ENCODE results near the gene DAGLA.

The DAGLA gene

DNA sequence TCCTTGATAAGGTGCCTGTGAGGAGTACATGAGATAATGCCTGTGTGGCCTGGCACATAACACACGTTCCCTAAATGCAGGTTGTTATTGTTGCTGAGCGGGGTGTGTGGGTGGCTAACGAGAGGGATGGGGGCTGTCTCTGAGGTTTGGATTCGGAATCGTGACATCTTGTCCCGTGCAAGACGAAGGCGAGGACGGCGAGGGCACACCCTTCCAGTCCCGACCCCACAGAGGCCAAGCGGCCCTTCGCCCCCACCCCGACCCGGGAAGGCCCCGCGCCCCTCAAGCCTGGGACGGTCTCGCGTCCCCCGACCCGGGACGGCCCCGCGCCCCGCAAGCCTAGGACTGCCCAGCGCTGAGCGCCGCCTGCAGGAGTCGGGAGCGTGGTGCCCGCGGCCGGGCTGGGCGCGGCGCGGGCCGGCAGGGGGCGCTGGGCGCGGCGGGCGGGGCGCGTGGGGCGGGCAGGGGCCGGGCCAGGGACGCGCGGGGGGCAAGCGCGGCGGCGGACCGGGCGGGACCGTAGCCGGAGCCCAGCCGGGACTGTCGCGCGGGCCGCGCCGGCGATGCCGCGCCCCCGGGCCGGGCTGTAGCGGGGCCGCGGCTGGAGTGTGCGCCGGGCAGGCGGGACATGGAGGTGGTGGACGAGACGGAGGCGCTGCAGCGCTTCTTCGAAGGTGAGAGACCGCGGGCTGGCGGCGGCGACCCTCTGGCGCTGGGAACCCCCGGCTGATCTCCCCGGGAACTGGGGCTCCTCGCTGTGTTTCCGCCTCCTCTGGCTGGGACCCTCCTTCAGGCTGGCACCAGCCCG is 72.1 kb downstream of the DAGLA start, which contains the start of gene MYRF:
Gene MYRF (plus strand): TSS at position 520 of the 808 bp plus-strand sequence. CDS start 109 bp downstream, at position 629.
- no peak for DNase-seq

DNA sequence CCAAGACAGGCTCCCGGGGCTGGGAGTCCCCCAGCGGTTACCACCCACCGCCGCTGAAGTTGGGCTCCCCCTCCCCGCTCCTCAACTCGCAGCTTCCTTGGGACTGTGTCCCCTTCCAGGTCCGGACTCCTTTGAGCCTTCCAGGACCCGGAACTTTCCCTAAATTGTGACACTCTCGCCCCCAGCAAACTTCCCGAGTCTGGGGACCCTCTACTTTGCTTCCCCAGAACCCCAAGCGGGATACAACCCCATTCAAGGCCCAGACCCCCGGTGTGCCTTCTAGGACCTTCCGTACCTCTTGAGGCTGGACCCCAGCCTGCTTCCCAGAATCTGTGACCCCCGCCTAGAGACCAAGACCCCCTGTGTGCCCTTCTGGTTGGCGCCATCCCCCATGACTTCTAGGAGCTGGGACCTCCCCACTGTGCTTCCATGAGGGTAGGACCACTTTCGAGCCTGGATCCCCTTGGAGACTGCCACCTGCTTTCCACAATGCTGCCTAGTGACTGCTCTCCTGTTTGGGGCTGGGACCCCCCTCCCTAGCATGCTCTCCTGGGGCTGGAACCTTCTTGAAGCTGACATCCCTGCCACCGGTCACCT is 72.8 kb downstream of the DAGLA start:
- no peak for DNase-seq

DNA sequence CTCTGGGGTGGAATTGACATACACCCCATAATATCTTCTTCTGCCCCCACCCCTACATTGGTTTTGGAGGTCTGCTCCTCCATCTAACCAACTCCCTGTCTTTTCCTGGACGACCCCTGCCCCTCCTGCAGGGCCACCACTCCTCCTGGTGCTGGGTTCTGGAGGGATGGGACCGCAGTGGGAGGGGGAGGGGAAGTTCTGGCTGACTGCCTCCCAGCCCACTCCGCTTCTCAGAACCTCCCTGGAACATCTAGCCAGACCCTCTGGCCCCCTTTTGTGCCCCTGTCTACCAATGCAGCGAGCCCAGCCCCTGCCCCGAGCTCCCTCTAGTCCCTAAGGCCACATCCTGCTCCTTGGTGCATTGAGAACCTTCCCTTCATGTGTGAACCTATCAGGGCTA is 73.5 kb downstream of the DAGLA start:
- DNase-seq, result no peak

DNA sequence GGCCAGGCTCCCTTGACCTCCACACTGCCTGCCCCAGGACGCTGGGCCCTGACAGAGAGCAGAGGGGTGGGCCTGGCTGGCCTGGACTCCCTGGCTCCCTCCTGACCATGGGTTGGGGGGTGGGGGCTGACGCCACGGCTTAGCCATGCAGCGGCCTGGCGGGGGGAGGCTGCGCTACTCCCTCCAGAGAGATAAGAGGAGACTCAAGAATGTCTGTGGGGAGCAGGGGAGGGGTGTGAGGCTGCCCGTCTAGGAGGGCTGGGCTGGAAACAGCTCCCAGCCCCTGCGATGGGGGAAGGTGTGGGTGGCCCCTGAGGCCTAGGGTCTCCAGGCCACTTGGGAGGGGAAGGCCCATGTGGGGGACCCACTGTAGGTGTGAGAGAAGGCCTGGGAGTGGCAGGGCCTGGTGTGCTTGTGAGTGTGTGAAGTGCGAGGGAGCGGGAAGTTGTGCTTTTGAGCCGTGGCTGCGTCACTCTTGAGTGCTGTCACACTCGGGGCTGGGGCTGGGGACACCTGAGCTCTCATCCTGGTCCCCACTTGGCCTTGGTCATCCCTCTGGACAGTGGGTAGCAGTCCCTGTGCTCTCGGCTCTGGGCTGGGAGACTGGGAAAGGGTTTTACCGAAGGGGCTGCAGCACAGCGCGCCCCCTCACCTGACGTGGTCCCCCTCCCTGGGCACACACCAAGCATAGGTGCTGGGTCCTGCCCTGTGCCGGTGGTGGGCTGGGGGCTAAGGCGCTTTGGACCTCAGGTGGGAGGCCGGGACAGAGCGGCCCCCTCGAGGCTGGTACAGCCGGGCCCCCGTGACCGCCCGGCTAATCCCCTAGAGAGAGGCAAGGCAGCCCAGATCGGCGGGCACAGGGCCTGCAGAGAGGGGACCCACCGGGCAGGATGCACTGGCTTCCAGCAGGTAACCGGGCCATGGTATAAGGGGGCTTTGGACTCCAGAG is 74.6 kb downstream of the DAGLA start:
- DNase-seq, result no peak

DNA sequence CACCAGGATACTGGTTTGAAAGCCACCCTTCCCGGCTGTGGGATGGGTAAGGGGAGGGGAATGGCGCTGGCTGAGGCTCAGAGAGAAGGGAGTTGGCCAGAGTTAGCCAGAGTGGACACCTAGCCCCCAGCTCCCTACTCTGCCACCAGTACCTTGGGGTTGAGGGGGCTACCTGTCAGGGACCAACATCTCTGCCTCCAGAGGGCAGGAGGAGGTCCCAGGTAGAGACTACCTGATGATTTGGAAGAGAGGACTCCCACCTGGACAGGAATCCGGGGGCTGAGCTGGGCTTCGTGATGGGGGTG is 75.9 kb downstream of the DAGLA start:
- no peak for DNase-seq

DNA sequence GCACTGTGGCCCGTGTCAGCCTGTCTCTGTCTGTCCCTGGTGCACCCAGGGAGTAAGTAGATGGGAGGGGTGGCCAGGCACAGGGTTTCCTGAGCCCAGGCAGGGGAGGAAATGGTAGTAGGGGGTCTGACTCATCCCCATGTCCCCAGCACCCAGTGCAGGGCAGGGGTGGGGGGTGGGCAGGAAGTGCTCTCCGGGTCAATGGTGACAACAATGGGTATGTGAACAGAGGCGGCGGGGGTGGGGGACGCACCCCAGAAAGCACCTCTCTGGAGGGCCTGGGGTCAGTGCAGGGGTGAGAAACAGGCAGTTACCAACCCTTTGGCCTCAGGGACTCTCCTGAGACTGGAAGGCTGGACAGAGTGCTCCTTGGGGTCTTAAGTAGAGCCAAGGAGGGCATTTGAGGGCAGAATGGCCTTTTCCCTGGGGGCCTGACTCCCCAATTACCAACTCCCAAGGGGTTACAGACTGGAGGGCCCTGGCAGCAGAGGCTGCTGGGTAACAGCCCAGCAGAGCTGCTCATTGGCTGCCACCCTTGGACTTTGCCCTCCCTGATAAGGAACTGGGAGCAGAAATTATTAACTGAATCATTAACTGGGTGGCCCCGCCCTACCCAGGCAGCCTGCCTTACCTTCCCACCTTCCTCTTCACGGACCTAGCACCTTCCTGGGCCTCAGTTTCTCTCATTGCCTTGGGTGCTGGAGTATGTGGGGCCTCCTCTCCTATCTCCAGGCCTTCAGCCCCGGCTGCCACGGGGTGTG is 76.4 kb downstream of the DAGLA start:
- DNase-seq, result no peak

DNA sequence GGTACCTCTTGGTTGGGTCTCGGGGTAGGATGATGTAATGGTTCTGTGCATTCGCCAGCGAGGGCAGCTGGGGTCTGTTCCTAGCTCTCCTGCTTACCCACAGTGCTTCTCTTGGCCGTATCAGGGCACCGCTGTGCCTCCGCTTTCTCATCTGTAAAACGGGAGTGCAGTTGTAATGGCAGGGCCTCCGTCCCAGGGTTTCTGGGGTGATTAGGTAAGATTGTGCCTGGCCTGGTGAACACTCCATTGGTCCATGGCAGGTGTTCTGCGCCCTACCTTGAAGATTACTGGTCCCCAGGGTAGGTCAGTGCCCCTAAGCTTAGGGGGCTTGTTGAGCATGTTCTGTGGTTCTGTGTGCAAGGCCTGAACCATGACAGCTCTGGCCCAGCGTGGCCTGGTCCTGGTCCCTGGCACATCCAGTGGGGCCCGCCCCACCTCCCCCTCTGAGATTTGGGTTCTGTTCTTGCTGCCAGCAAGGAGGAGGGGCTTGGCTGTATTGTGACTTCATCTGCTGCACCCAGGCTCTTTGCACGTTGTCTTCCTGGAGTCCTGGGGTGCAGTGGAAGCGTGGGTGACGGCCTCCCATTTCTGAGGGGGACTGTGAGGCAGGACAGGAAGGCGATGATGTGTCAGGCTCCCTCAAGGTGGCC is 77.1 kb downstream of the DAGLA start:
- no peak for DNase-seq

DNA sequence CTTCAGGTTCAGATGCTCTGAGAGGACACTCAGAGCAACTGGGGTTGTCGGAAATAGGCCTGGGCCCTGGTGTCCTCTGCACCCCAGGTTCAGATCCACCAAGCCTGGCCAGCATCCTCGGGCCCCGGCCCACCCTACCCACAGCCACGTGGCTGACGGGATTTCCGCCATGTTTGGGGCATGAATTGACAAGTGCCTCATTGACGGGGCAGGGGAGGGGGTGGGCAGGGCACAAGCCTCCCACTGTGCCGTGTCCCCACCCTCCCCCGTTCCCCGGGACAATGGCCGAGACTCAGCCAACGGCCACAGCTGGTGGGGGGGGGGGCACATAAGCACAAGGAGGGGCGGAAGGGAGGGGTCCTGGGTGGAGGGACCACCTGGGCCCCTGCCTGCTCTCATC is 80.8 kb downstream of the DAGLA start:
- DNase-seq, result no peak

DNA sequence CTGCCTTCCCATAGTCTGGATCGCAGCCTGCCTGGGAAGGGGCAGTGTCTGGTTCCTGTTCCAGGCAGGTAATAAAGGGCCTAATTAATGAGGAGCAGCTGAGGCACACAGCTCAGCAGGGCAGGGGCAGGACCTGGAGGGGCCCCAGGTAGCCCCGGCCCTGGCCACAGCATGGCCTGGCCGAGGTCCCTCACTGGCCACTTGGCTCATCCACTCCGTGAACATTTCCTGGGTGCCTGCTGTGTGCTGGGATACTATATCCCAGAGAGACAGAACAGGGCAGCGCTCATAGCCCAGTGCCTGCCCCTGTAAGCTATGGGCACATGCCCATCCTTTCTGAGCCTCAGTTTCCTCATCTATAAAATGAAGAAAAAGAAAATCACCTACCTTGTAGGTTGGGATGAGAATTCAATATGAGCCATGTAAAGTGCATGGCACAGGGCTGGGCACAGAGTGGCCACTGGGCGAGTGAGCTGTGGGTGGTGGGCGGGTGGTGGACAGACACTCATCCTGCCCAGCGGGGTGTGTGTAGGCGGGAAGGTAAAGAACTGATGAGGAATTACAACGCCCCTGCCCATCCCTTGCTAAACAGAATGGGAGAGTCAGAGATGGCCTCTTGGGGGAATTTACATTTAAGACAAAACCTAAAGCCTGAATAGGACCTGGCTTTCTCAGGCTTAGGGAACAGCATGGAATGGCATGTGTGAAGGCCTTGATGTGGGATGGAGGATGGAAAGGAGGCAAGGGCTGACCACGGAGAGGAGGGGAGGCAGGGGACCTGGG is 81.4 kb downstream of the DAGLA start:
- no peak for DNase-seq

DNA sequence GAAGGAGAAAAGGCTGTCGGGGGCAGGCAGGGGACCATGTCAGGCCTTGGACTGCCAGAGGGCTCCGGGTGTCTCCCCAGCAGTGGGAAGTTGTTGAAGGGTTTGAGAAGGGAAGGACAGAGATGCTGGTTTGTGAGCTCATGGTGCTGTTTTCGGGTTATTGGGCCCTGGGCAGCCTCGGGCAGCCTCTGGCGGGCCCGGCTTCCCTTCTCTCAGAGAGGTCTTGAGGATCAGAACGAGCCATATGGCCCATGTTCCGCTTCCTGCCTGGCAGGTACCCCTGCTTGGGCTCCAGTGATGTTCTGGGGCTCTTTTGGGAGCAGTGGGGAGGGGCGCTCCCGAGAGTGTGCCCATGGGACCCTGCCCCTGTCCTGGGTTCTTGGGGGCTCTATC is 82.0 kb downstream of the DAGLA start:
- DNase-seq, result no peak

DNA sequence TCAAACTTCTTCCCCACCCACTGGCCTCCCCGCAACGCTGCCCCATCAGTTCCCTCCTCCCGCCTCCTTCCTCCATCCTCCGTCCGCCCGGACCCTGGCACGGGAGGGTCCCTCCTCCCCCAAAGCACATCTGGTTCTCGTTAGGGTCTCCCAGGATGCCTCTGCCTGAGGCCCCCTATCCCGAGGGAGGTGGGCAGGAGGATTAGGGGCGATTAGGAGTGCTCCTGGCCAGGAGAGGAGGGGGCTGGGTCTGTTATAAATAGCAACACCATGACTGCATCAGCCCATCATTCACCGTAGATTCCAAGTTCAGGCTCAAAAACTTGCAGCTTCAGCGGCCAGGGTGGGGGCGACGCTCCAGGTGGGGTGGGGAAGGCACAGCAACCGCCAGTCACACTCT is 82.6 kb downstream of the DAGLA start:
- DNase-seq, result no peak

DNA sequence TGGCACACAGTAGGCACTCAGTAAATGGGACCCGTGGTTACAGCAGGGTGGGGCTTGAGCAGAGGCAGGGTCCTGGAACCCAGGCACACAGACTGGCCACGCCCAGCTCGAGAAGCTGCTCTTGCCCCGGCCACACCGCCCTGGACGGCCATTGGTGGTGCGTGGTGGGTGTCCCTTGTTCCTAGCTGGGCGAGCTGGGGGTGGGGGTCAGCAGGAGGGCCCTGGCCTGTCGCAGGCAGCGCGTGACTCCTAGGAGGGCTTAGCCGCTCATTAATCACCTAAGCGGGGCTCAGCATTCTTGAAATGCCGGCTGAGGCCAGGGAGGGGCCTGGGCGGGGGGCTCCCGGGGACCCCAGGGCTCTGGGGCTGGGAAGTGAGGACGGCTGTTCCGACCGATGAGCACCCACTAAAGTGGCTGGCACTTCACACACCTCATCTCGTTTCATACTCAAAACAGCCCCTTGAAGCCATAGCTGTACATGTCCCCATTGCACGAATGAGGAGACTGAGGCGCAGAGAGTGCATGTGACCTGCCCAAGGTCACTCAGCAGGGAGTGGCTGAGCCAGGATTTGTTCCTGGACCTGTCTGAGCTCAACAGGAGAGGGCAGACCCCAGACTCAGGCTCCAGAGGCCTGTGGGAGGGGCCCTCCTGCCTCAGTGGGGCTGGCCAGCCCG is 83.9 kb downstream of the DAGLA start:
- DNase-seq, result no peak

DNA sequence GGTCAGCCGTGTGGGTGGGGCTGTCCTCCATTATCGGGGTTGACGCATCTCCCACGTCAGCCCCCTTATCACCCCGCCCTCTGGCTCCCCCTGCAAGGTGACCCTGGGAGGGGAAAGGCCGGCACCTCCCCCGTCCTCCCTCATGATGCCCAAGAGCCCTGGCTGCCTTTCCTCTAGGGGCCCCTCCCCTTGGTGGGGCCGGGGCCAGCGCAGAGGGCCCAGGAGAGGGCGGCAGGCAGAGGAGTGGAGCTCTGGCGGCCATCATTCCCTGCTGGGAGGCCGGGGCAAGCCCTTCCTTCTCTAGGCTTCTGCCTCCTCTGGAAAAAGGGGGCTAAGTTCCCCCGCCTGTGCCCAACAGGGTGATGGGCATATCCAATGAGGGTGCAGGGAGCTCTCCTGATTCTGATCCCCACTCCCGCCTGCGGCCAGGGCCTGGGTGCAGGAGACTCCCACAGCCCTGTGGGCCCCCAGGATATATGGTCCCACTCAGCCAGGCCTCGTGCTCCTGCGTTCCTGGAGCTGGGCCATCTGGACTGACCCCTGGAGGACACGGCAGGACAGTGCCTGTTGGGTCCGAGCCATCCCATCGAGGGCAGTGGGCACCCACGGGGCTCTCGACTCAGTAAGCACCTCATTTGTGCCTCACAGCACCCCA is 84.5 kb downstream of the DAGLA start:
- DNase-seq, result no peak

DNA sequence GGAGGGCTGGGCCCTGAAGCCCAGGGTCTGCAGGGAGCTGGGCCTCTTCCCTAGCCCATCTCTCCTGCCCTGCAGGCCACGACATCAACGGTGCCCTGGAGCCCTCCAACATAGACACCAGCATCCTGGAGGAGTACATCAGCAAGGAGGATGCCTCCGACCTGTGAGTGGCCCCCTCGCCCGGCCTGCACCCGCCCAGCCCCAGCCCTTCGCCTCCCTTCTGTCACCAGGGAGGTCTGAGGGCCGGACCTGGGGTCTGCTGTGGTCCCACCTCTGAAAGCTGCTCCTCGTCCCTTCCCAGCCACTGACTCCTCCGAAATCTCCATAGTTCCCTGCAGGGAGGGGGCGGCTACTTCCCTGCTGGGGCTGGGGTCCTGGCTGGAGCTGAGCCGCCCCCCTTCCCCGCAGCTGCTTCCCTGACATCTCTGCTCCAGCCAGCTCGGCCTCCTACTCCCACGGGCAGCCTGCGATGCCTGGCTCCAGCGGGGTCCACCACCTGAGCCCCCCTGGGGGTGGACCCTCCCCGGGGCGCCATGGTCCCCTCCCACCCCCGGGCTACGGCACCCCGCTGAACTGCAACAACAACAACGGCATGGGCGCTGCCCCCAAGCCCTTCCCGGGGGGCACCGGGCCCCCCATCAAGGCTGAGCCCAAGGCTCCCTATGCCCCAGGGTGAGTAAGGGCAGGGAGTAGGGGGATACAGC is 85.5 kb downstream of the DAGLA start:
- DNase-seq, result no peak

DNA sequence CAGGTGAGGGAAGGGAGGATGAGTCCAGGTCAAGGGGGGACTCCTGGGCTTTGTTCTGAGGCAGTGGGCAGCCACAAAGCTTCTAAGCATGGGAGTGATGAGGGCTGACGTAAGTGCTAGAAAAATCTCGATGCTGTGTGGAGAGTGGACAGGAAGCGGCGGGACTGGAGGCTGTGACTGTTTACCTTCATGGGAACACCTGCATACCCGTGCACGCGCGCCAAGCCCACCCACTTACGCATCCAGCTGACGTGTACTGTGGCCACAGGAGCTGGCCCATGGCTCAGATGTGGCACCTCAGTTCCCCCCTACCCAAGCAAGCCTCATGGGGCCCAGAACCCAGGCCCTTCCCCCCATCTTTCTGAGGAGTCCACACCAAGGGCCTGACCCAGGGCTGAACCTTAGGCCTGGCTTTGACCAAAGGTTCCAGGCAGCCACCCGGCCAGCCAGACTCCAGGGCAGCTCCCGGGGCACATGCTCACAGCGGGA is 86.2 kb downstream of the DAGLA start:
- no peak for DNase-seq

DNA sequence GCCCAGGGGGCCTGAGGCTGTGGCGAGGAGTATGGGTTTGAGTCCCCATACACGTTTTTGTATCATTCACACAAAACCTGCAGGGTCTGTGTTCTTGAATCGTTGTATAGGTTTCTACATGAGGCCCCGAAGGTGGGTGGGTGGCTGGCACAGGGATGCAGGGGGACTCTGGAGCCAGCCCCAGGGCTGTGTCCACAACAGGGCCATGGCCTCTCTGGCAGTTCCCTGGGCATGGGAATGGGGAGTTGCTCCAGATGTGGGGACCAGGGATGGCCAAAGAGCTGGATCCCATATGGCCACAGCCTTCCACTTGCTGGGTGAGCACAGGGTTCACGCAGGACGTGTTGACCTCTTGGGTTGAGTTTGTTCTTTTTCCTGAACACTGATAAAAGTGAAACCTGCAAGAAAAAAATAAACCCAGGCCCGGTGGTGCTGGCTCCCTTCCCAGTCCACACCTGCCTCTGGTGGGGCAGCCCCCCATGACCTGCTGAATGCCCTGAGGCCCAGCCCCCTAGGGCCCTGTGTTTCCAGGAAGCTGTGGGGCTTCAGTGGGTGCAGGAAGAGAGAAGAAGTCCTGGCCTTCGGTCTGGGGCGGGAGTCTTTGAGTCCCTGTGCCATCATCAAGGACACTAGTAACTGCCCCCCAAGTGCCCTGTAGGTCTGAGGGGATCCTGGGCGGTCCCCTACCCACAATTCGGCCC is 88.3 kb downstream of the DAGLA start:
- DNase-seq, result no peak

DNA sequence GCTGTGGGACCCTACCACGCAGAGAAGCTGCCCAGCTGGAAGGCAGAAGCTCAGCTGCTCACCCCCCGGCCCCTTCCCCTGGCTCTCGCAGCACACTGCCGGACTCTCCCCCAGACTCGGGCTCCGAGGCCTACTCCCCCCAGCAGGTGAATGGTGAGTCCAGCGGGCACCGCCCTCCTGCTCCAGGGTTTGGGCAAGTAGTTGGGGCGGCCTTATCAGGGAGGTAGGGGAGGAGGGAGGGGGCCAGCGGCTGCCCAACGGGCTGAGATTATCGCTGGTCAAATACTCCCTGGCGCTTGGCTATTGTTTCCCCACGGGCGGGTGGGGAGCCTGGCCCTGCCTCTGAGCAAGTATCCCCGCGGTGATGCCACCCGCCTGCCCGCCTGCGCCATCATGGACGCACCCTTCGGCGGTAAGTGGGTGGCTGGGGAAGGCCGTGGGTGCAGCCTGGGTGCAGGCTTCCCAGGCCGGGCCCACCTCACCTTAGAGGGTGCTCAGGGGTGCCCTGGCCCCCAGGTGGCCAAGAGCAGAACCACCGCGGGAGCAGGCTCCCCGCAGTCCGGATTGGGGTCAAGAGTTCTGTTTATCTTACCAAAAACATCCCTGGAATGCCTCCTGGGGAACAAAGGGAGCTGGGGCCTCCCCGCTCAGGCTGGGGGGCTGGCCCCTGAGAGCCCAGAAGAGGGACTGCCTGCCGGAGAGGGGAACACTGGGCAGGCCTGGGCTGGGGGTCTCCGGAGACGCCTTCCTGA is 89.2 kb downstream of the DAGLA start:
- DNase-seq, result no peak

Data from GF-D8 (cell line).